Amniotic epithelial cell (primary cell): ENCODE results near the gene PLEKHG5.

Experiments
- DNase-seq: peaks from one replicate; pipeline ENCODE4 v3.0.0-alpha.2; 2010; ENCODE audit warnings: low read depth

Gene PLEKHG5

DNA sequence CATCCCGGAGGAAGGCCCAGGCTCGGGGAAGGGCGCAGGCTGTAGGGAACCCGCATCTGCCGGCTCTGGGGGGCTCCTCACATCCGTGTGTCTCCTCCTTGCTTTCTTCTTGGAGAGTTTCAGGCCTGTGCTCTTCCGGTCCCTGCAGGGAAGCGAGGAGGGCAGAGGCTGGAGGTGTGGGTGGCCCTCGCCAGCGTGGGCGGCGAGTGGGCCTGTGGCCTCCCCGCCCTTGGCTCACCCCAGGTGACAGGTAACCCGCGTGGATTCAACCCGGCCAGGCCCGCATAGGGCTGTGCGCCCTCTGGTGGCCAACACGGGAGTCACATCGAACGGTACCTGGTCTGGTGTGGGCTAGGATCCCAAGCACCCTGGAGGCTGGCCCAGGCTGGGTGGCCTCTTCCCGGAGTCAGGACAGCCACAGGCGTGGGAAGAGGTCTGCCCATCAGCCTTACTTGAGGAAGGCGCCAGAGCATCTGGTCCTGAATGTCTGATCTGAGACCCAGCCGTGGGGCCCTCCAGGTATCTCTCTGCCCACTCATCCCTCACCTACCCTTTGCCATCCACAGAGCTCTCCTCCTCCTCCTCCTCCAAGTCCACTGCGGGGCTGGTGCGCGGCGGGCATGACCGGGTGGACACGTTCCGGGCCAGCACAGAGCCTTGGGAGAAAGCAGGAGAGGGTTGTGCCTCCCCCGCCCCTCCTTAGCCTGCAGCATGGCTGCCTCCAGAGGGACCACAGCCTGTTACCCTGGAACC lies 15.9 kb downstream of the PLEKHG5 start:
- DNase-seq: no peak

- DNase-seq: no peak
These were observed 16.6 kb downstream of the PLEKHG5 start for GRCh38 chr1:6474815-6475282.

DNA sequence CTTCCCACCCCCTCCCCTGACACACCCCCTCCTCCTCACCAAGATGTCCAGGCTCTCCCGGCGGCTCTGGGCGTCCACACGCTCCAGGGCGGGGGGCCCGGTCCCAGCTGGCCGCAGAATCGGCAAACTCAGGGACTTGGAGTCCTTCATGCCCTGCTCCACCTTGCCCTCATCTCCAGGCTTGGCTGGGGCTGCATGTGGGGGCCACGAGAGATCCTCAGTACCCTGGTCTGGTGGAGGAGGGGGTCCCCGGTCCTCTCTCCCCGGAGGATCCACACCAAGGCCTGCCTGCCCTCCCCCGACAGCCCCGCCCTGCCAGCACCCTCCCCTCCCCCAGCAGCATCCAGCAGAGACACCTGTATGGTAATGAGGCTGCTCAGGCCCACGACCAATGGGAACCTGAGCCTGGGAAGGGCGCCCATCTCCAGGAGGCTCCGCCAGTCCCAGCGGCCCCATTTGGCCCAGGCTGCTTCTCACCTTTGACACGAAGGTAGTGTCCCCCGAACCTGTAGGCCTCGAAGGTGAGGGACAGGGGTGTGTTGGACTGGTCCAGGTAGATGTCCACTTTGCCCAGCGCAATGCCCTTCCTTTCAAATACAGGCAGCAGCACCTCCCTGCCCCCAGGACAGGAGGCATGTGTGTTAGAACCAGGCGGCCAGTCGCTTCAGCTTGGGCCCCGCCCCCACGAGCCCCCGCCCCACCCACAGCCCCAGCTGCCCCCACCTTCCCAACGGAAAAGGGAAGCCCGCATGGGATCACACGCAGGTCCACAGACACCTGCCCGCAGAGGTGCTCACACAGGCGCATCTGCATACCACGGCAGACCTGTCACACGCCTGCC lies 17.3 kb downstream of the PLEKHG5 start:
- no peak for DNase-seq

- DNase-seq: no peak
These were observed 18.3 kb downstream of the PLEKHG5 start for GRCh38 chr1:6473156-6473555.

GRCh38 chr1:6472391-6472790 lies 19.1 kb downstream of the PLEKHG5 start:
- DNase-seq: no peak

DNA sequence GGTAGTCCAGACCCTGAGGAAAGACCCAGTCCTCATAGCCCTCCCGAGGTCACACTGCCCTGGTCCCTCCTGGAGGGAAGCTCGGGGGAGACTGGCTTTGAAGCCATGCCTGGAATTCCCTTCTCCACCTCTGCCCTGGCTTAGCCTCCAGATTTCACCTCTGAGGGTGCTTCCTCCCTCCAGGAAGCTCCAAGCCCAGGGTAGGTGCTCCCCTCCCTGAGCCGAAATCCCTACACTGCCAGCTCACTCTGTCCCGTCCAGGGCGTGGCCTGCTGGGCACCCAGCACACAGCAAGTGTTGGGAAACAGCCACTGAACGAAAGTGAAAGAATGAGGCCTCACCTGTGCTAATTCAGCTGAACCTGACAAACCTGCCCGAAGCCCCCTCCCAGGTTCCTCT lies 19.5 kb downstream of the PLEKHG5 start:
- no peak for DNase-seq

DNA sequence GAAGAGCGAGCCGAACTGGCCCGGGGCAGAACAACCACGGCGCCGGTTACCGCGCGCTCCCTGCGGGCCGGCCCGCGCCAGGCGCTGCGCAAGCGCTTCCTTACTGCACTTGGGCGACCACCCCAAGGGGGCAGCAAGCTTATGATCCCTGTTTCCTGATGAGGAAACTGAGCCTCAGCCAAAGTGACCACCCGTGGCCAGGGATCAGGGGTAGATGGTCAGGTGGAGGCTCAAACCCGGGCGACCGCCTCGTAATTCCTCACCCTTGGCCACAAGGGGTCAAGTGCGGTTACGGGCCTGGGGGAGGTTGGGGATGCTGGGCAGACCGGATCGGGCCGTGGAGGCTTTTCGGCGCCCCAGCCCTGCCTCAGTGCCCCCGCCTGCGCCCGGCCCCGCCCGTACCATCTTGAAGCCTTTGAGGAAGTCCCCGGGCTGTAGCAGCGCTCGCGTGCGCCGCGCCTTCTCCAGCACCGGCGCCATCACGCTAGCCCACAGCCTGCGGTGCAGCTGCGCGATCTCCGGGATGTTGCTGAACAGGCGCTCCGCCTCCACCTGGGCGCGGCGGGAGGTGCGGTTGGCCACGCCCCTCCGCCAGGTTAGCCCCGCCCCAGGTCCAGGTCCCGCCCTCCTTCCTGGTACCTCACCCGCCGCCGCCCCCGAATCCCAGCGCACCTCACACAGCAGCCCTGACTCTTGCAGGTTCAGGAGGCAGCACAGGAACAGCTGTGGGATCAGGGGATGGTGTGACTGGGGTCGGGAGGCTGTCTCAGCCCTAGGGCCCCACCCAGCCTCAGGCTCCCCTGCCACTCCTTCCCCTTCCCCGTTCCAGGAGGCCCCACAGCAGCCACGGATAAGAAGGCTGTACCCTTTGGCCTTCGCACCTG lies 20.1 kb downstream of the PLEKHG5 start:
- no peak for DNase-seq

DNA sequence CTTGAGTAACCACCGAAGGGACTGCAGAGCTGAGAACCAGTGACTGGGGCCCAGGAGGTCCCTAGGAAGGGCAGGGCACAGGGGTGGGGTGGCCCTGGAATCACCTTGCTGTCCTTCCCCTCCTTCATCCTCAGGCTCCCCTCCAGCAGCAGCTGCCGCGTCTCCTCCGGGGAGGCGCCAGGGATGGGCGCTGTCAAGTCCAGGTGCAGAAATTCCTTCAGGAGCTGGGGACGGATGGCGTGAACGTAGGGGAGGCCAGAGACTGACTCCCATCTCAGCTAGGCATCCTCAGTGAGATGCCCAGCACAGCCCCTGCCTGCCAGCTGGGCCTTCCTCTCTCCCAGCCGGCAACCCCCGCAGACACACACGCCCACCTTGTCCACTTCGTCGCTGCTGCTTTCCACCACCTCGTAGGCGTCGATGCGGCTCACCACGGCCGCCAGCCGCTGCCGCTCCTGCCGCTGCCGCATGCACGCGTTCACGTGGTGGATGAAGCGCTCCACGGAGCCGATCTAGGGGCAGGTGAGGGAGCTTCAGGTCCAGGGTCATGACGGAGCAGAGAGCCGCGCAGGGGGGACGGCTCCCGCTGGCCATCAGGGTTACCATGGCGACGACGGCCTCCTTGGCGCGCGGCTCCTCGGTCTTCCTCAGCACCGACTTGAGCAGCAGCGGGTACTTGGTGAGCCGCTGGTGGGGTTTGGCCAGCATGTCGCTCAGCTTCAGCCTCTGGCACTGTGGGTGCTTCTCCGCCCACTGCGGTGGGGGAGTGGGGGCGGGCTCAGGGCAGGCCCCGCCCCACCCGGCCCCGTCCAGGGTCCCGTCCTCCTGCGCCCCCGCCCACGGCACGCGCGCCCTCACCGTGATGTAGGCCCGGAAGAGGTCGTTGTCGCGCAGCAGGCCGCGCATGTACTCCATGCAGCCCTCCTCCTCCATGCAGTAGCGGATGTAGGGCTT lies 21.1 kb downstream of the PLEKHG5 start:
- no peak for DNase-seq

DNA sequence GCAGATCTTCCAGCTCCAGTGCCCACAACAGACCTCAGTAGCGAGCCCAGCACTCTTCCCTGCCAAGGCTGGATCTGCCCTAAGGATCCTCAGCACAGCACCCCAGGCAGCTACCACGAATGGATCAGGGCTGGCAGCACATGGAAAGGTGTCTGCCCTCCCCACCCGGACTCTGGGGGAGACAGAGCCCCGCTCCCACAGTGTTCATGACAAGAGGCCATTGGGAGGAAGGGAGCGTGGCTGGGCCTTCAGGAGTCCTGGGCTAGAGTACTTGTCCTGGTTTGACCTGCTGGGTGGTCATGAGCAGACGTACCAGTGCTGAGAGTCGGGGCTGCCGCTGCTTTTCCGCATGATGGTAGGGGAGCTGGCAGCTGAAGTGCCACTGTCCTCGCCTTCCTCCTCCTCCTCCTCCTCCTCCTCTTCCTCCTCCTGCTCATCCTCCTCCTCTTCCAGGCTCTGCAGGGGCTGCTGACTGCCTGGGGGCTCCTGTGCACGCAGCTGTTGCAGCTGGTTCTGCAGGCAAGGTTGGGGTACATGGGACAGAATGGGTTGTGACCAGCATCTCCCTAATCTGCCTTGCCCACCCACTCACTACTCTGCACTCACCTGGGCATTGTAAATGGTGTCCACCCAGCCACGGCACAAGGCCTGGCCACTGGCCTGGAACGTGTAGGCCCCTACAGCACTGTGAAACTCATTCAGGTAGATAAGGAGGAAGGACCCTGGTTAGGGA lies 22.6 kb downstream of the PLEKHG5 start:
- no peak for DNase-seq

GRCh38 chr1:6467744-6468688 lies 23.5 kb downstream of the PLEKHG5 start:
- no peak for DNase-seq

DNA sequence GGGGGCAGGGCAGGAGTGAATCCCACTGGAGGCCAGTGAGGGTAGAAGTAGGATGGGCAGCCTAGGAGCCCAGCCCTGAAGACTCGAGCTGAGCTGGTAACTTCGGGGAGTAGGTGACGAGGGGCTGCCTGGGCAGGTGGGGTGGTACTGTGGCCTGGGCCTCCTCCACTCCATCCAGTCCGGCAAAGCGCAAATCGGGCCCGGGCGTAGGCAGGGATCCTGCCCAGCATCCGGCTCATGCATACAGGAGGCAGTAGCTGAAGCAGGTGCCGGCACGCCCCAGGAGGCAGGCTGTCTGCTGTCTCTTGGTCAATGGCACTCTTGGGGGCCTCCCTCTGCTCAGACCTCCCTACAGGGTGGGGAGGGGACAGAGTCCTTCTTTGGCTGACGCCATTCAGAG lies 24.2 kb downstream of the PLEKHG5 start:
- no peak for DNase-seq

DNA sequence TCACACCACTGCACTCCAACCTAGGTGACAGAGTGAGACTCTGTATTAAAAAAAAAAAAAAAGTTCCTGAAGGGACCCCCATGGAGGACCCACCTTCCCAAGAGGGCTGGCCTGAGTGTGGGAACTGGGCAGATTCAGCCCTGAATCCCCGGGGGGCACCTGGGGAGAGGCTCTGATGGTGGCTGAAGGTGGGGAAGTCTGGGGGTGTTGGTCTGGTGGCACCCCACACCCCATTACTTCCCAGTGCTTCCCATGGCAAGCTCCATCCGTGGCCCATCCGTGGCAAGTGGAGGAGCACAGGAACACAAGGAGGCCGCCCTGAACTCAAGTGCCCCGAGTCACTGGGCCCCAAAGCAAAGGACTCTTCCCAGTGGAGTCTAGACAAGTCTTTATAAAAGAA lies 24.7 kb downstream of the PLEKHG5 start:
- no peak for DNase-seq

GRCh38 chr1:6466023-6466422 lies 25.4 kb downstream of the PLEKHG5 start, which contains the start of gene TNFRSF25:
Gene TNFRSF25 (minus strand): TSS chr1:6466173. CDS start chr1:6466107, 66 bp downstream.
- no peak for DNase-seq

DNA sequence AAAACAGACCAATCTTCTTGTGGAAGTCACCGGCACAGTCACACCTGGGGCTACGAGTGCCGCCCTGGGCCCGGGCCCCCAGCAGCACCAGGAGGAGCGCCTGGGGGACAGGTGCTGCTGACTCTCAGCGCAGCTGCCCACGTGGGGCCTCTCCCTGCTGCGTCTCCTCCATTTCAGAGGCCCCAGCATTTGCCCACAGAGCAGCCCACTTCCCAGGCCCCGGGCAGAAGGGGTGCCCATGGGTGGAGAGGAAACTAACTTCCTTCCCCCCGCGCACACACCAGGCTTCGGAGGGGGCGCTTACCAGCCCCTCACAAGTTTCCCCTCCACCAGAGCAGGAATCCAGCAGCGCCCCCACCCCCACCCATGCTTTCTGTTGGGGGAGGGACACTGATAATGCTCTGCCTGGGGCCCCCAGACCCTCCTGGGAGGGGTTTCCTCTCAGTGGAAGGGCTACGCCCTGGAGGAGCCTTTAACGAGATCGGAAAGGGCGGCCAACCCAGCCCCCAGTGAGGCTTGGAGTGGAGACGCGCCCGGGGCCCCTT lies 25.9 kb downstream of the PLEKHG5 start:
- DNase-seq: no peak

GRCh38 chr1:6464915-6465314 lies 26.6 kb downstream of the PLEKHG5 start:
- no peak for DNase-seq

DNA sequence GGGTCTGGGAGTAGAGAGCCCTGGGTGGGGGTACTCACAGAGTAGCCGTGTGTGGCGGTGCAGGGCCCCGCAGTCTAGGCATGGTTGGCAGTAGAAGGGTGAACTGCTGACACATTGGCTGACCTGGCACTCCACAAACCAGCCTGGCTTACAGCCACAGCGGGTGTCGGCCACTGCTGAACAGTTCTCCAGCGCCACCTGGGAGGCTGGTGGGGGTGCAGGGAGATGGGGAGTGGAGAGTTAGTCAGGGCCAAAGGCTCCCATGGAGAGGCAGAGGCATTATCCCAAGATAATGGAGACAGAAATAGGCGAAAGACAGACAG lies 27.0 kb downstream of the PLEKHG5 start:
- no peak for DNase-seq

DNA sequence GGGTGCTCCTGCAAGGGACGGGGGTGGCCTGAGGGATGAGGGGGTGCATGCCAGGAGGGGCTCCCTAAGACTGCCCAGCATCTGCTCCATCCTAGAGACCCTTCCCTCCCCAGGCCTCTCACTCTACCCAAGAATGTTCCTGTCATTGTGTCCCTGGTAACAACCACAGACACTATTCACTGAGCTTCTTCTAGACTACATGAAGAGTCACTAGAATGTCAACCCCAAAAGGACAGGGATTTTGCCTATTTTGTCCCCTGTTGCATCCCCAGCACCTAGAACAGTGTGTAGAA lies 28.4 kb downstream of the PLEKHG5 start:
- DNase-seq: no peak

DNA sequence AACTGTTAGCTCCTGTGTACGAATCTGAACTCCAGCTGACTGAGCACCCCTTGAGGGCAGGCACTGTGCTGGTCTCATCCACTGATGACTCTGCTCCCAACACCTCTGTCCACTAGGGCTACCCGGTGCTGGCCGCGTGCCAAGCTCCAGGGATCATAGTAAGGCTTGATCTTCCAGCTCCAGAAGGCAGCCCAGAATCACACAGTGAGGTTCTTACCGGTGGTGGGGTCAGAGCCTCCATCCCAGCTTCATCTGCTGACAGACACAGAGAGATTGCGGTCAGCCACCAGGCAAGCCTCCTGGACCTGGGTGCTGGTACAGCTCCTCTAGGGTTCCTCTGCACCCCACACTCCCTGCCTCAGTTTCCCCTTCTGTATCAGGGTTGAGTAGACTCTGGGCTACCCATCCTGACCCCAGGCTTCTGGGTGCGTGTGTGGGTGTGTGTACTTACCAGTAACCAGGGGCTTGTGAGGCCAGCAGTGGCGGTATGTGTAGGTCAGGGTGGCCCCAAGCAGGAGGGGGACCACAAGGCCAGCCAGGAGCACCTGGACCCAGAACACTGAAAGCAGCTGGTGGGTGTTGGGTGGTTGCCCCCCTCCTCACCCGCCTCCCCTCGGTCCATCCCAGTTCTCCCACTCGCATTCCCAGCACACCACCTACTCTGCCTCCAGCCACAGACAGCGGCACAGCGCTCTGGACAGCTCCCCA lies 28.9 kb downstream of the PLEKHG5 start:
- DNase-seq: no peak
